Activated CD4-positive, alpha-beta T cell treated with anti-CD3 and anti-CD28 coated beads, Interleukin-2, amount 10 ng/mL, durations not matched to agents 7 days and 5 days (primary cell): Measurements from ENCODE around the gene CDCA8. TPM values are rescaled to one million over a fixed set of nuclear protein-coding genes. Genes with fewer than 3 reads are reported as not detected.

Experiments used
- CTCF ChIA-PET: fragments of 350-600 bp; sonication (Branson Sonifier 250); formaldehyde crosslinking; loops from one replicate; lab custom pipeline; 2021; ENCODE audit warnings: antibody characterized with exemption; lab: Charles Lee
- POLR2A ChIA-PET: fragments of 350-600 bp; sonication (Branson Sonifier 250); formaldehyde crosslinking; loops from one replicate; lab custom pipeline; 2021; ENCODE audit warnings: antibody characterized with exemption; lab: Charles Lee
- DNase-seq: peaks from one replicate; pipeline ENCODE4 v3.0.0-alpha.2; 2020
- H3K27ac Mint-ChIP-seq: one replicate; pipeline ENCODE4 v1.8.0; 2021; ENCODE audit warnings: mild to moderate bottlenecking, moderate library complexity, mixed read lengths
- H3K27me3 Mint-ChIP-seq: one replicate; pipeline ENCODE4 v1.8.0; 2021; ENCODE audit warnings: mixed read lengths
- H3K36me3 Mint-ChIP-seq: one replicate; pipeline ENCODE4 v1.8.0; 2021; ENCODE audit warnings: low read depth, mixed read lengths
- H3K4me1 Mint-ChIP-seq: one replicate; pipeline ENCODE4 v1.8.0; 2021; ENCODE audit warnings: mixed read lengths
- H3K4me3 Mint-ChIP-seq: one replicate; pipeline ENCODE4 v1.8.0; 2021; ENCODE audit warnings: mild to moderate bottlenecking, moderate library complexity, mixed read lengths
- H3K9me3 Mint-ChIP-seq: one replicate; pipeline ENCODE4 v1.8.0; 2021; ENCODE audit warnings: mixed read lengths
- total RNA-seq, 2 experiments: library from RNA; stranded (reverse); gene quantifications; one replicate each; pipeline ENCODE4 v1.2.3, GENCODE V29; 2021

The CDCA8 gene
- total RNA-seq, 2 experiments from 2014 or later, result 85.5 to 91.2 TPM

DNA sequence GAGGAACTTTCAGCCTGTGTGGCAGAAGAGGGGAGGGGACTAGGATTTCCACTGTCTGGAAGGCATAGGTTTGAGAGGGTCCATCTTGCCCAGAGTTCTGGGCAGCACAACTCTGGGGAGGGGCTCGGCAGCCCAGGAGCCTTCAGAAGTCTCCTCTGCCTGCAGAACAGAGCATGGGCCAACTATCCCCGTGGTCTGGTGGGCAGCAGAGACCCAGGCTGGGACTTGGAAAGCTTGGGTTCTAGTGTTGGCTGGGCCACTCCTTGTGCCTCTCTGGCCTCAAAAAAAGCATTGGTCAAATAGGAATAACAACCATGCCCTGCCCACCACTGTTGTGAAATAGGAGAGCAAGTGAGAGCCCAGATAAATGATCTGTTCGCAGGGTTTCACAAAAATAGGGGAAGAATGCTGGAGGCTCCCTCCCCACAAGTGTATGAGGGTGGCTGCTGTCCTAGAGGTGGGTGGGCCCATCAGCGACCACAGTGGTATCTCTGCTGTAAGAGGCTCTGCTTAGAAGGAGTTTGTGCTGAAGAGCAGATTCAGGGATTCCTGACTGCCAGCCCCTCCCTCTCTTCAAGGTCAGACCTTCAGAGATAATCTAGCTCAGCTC, 63.7 kb downstream of the CDCA8 start:
- Mint-ChIP-seq H3K27ac (no peak overlapping the region), H3K4me3 (no peak overlapping the region), H3K9me3 (no peaks in the 10 kb centered on the region), H3K36me3 (no peaks in the 10 kb centered on the region), H3K4me1 (peaks cover 9% of the 10 kb centered on the region), H3K27me3 (peaks cover 42% of the 10 kb centered on the region)
- no peak for DNase-seq
- ChIA-PET POLR2A (no interaction called here), CTCF (no interaction called here)

Other genes with a start within 250 kb of the CDCA8 start
- gene ZC3H12A, start 217.9 kb upstream of the CDCA8 start, total RNA-seq, result 10 to 100 TPM; 16.8 to 21.9 TPM
- gene MEAF6, start 177.8 kb upstream of the CDCA8 start, total RNA-seq, result 10 to 100 TPM; 68.8 to 75.6 TPM
- gene SNIP1, start 138.2 kb upstream of the CDCA8 start, total RNA-seq, result 10 to 100 TPM; 27.0 to 27.6 TPM
- under 1 TPM; 0.40 to 0.47 TPM for gene DNALI1, start 135.6 kb upstream of the CDCA8 start, total RNA-seq
- 10 to 100 TPM; 51.4 to 58.1 TPM for gene GNL2, start 96.6 kb upstream of the CDCA8 start, total RNA-seq
- not detected for gene RSPO1, start 57.6 kb upstream of the CDCA8 start, total RNA-seq
- gene EPHA10, start 72.6 kb downstream of the CDCA8 start, total RNA-seq, result not detected
- 1 to 10 TPM; 1.3 to 1.5 TPM for gene MANEAL, start 101.3 kb downstream of the CDCA8 start, total RNA-seq
- gene C1orf122, start 115.3 kb downstream of the CDCA8 start, total RNA-seq, result 10 to 100 TPM; 13.9 to 16.8 TPM
- 10 to 100 TPM; 12.0 to 13.8 TPM for gene YRDC, start 115.7 kb downstream of the CDCA8 start, total RNA-seq
- gene MTF1, start 167.1 kb downstream of the CDCA8 start, total RNA-seq, result 10 to 100 TPM; 21.0 to 22.5 TPM